K562 (cell line): ENCODE data around the gene CCNT1.
"Not testable (repeated sequence)": the region's sequence is repeated elsewhere in the genome, so short reads cannot be mapped to it uniquely, and the experiment has no call there.

Experiments
- SMC3 ChIP-seq: conservative IDR thresholded peaks from 2 replicates; pipeline ENCODE4 v1.6.1; 2011; ENCODE audit warnings: low read depth, low read length, improper control_type of control experiment; ENCODE audit not compliant: insufficient read depth
- U2AF1 ChIP-seq: fragments of 200-400 bp; formaldehyde crosslinking; optimal IDR thresholded peaks from 2 replicates; pipeline ENCODE3; 2017; ENCODE audit warnings: mild to moderate bottlenecking, low read depth, low read length, moderate library complexity
- TF ChIP-seq, protein P1 (sequence below): fragments of 450-650 bp; formaldehyde crosslinking; IDR thresholded peaks from 2 replicates; pipeline ENCODE4 v1.4.0; 2020; ENCODE audit warnings: mild to moderate bottlenecking

DNA sequence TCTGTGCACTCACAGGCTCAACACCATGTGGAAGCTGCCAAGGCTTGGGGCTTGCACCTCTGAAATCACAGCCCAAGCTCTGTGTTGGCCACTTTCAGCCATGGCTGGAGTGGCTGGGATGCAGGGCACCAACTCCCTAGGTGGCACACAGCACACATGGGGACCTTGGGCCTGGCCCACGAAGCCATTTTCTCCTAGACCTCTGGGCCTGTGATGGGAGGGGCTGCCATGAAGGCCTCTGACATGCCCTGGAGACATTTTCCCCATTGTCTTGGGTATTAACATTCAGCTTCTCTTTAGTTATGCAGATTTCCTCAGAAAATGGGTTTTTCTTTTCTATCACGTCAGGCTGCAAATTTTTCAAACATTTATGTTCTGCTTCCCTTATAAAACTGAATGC is 3.7 kb upstream of the CCNT1 start:
- not testable (repeated sequence) for TF ChIP-seq SMC3, U2AF1
- TF ChIP-seq, protein P1, sequence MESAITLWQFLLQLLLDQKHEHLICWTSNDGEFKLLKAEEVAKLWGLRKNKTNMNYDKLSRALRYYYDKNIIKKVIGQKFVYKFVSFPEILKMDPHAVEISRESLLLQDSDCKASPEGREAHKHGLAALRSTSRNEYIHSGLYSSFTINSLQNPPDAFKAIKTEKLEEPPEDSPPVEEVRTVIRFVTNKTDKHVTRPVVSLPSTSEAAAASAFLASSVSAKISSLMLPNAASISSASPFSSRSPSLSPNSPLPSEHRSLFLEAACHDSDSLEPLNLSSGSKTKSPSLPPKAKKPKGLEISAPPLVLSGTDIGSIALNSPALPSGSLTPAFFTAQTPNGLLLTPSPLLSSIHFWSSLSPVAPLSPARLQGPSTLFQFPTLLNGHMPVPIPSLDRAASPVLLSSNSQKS (CRISPR knock-in tag), result not testable (repeated sequence)
